Neural progenitor cell (in vitro differentiated cells): ENCODE results near the gene TBX18.

Source experiments
- CTCF ChIP-seq: fragments of 200-600 bp; sonication (generic); IDR thresholded peaks from 2 replicates; pipeline ENCODE4 v1.5.1; 2017; ENCODE audit warnings: antibody characterized with exemption, mild to moderate bottlenecking
- EZH2 ChIP-seq: fragments of 200-600 bp; sonication (generic); IDR thresholded peaks from 2 replicates; pipeline ENCODE4 v1.6.1; 2017; ENCODE audit warnings: antibody characterized with exemption, mild to moderate bottlenecking, moderate library complexity

GRCh38 chr6:84798257-84798656 lies 33.9 kb upstream of the TBX18 start:
- TF ChIP-seq CTCF (no peak), EZH2 (no peak)
